GM19395 (cell line): Measurements from ENCODE around the gene LRTM2.

ENCODE experiments used
- ATAC-seq: cut with Tn5 transposase; IDR thresholded peaks from one replicate; pipeline ENCODE4 v1.9.1; 2021; ENCODE audit warnings: mild to moderate bottlenecking, moderate library complexity; ENCODE audit not compliant: unreplicated experiment

Gene LRTM2

DNA sequence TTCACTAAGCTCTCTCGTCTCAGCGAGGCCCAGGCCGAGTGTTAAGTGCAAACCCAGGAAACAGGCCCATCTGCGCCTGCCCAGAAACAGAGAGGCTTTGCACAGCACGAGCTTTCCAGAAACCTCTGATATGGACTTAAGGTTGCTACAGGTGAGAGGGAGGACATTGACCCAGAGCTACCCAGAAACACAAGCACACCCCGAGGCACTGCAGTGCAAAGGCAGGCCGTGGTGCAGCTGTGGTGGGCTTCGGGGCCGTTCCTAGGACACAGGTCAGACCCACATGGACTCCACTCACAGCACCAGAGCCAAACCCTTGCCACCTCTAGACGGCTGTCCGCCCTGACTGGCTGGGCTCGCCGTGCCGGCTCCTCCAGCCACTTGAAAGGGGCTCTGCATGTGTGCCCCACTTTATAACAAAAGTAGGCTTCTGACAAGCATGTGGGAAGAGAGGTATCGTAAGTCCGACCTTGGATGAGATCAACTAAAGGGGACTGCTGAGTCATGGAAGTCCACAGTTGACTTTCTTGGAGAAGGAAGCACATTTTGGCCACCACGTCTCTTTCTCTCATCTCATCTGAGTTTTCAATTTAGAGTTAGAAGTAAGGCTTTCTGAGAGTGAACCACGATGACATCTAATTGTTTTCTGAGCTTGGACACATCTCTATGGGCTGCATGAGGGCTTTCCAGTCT is 59.9 kb downstream of the LRTM2 start:
- no peak for ATAC-seq

DNA sequence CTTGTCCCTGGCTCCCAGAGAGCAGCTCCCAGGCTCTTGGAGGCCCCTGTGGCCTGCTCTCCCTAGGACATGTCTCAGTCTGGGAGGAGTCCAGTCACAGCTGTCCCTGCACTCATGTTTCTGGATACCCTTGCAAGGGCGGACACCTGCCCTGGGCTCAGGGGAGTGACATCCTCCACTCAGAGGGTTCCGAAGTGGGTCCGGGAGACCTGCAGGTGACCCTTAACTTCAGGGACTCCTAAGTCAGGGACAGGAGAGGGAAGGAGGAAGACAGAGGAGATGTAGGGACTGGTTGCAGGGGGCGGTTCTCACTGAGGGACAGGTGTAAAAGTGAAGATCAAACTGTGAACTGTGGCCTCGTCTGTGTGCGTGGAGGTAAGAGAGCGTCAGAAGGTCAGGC is 60.5 kb downstream of the LRTM2 start:
- no peak for ATAC-seq

DNA sequence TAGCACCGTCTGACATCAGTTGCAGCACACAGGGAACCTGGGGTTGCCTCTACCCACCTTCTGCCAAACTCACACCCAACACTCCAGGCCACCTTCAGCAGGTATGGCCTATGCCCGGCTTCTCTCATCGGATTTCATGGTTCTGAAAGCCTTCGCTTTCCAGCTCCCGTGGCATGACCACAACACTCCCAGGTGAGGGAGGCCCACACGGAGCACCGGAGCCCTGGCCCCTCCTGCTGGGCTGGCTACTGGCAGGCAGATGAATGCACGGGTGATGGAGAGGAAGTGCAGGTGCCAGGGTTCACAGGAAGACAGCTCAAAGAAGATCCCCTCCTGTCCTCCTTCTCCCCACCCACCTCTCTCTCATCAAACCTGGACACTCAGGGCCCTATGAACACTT is 60.9 kb downstream of the LRTM2 start:
- no peak for ATAC-seq

GRCh38 chr12:1881936-1882335 is 61.6 kb downstream of the LRTM2 start:
- no peak for ATAC-seq

- no peak for ATAC-seq
These were observed 62.0 kb downstream of the LRTM2 start for GRCh38 chr12:1882405-1882804.

GRCh38 chr12:1882850-1883470 is 62.6 kb downstream of the LRTM2 start:
- no peak for ATAC-seq

GRCh38 chr12:1883513-1883912 is 63.1 kb downstream of the LRTM2 start:
- ATAC-seq: no peak

DNA sequence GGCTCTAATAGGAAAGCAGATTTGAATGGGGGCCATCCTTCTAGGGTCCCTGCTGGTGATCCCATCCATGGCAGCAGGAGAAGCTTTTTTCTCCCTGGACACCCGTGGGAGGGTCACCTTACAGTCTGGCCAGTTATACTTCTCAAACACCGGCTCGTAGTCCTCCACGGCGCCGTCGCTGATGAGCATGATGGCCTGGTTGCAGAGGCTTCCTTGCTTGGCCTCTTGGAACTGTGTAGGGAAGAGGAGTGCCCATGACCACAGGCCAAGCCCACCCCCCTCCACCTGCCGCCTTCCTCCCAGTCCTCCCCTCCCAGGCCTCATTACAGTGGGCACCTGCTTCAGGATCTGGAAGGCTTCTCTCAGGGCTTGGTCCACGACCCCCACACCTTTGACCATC is 64.3 kb downstream of the LRTM2 start:
- no peak for ATAC-seq

DNA sequence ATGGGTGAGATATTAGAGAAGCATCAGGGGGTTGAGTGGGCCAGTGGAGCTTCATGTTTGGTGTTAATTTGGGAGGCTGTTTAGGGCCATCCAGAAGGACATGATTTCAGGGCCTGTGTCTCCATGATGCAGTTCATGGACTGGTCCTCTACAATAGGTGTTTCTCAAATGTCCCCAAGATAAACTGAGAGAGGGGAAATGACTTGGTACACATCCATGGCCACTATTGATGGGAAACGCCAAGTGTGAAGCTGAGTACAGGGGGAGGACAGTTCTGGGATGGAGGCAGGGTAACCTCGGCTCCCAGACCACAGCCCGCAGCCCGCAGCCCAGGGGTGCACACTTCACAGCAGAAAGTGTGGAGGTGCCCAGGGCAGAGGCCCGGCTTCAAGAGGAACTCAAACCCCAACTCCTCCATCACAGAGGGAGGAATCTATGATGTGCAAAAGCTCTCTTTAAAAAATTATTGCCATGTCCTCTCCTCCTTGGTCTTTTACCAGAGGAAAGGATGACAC is 64.8 kb downstream of the LRTM2 start:
- no peak for ATAC-seq

DNA sequence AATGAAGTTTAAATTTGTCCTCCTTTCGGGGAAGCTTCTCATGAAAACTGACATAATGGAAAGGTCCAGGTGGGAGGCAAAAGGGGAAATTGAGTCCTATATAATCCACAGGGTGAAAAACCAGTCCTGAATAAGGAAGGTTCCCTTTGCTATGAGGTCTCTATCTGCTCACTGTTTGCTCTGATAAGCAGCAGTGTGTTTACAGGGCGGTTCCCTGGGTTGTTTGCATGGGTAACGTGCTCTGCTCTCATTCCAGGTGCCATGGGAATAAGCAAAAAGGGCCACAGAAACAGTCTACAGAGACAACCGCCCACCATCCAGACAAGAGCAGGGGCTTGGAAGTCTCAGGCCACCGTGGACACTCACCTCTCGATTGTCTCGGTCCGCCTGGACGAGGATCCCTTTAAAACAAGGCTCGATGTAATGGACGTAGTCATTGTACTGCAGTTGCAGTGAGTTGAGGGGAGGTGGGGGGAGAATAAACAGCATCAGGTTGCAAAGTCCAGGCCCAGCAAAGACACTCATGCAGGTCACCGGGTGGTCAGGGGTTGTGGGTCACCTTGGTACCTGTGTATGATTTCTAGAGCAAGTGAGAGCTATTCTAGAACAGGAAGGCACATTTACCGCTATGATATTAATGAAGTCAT is 65.4 kb downstream of the LRTM2 start:
- ATAC-seq: no peak
